H9 (cell line): Measurements from ENCODE around the gene DCAF5. TPM values are rescaled to one million over a fixed set of nuclear protein-coding genes. Genes with fewer than 3 reads are reported as not detected.

Source experiments
- DNase-seq: peaks from one replicate; pipeline ENCODE4 v3.0.0-alpha.2; 2017
- H2AFZ ChIP-seq: one replicate; pipeline ENCODE4 v1.6.1; 2013; ENCODE audit warnings: mild to moderate bottlenecking, low read length, control low read depth, moderate library complexity
- H2AK5ac ChIP-seq: 2 replicates; pipeline ENCODE4 v1.6.1; 2013; ENCODE audit warnings: low read length, control low read depth, mixed read lengths; ENCODE audit not compliant: insufficient read length
- H2BK120ac ChIP-seq: one replicate; pipeline ENCODE4 v1.6.1; 2013; ENCODE audit warnings: low read depth, mild to moderate bottlenecking, low read length, control low read depth, inconsistent platforms; ENCODE audit not compliant: poor library complexity, severe bottlenecking
- H2BK12ac ChIP-seq: 2 replicates; pipeline ENCODE4 v1.6.1; 2013; ENCODE audit warnings: low read length, control low read depth, mixed read lengths, low read depth; ENCODE audit not compliant: insufficient read length
- H2BK15ac ChIP-seq: 2 replicates; pipeline ENCODE4 v1.6.1; 2013; ENCODE audit warnings: low read depth, low read length, control low read depth
- H2BK20ac ChIP-seq: one replicate; pipeline ENCODE4 v1.6.1; 2013; ENCODE audit warnings: low read depth, mild to moderate bottlenecking, low read length, control low read depth, inconsistent platforms; ENCODE audit not compliant: poor library complexity, severe bottlenecking
- H2BK5ac ChIP-seq: 2 replicates; pipeline ENCODE4 v1.6.1; 2013; ENCODE audit warnings: low read length, control low read depth, mixed read lengths; ENCODE audit not compliant: insufficient read length
- H3K14ac ChIP-seq: 2 replicates; pipeline ENCODE4 v1.6.1; 2013; ENCODE audit warnings: low read length, control low read depth; ENCODE audit not compliant: insufficient read depth
- H3K18ac ChIP-seq: 2 replicates; pipeline ENCODE4 v1.6.1; 2013; ENCODE audit warnings: low read depth, mild to moderate bottlenecking, mixed read lengths, low read length, control low read depth; ENCODE audit not compliant: insufficient read length
- H3K23ac ChIP-seq: 2 replicates; pipeline ENCODE4 v1.6.1; 2013; ENCODE audit warnings: low read length, control low read depth, mixed read lengths, low read depth; ENCODE audit not compliant: insufficient read length
- H3K23me2 ChIP-seq: 2 replicates; pipeline ENCODE4 v1.6.1; 2013; ENCODE audit warnings: low read depth, mild to moderate bottlenecking, mixed read lengths, low read length, control low read depth; ENCODE audit not compliant: insufficient read length, poor library complexity, severe bottlenecking
- H3K27ac ChIP-seq: 2 replicates; pipeline ENCODE4 v1.5.1; 2013; ENCODE audit warnings: low read length, control low read depth, mixed read lengths, low read depth; ENCODE audit not compliant: insufficient read length
- H3K27me3 ChIP-seq: 2 replicates; pipeline ENCODE4 v1.6.1; 2013; ENCODE audit warnings: low read length, control low read depth, inconsistent platforms; ENCODE audit not compliant: insufficient read depth
- H3K4ac ChIP-seq: 2 replicates; pipeline ENCODE4 v1.6.1; 2013; ENCODE audit warnings: low read depth, mild to moderate bottlenecking, control low read depth, inconsistent platforms, low read length, moderate library complexity
- H3K4me1 ChIP-seq: 2 replicates; pipeline ENCODE4 v1.6.1; 2013; ENCODE audit warnings: low read length, control low read depth, inconsistent platforms; ENCODE audit not compliant: insufficient read depth
- H3K4me2 ChIP-seq: 2 replicates; pipeline ENCODE4 v1.6.1; 2013; ENCODE audit warnings: low read length, control low read depth, mixed read lengths; ENCODE audit not compliant: insufficient read length, insufficient read depth
- H3K56ac ChIP-seq: 2 replicates; pipeline ENCODE4 v1.6.1; 2013; ENCODE audit warnings: low read depth, mild to moderate bottlenecking, mixed read lengths, low read length, control low read depth; ENCODE audit not compliant: insufficient read length
- H3K79me1 ChIP-seq: 2 replicates; pipeline ENCODE4 v1.6.1; 2013; ENCODE audit warnings: low read depth, mild to moderate bottlenecking, moderate library complexity, low read length, control low read depth, inconsistent platforms; ENCODE audit not compliant: insufficient read depth, poor library complexity, severe bottlenecking
- H3K79me2 ChIP-seq: 2 replicates; pipeline ENCODE4 v1.6.1; 2013; ENCODE audit warnings: low read length, control low read depth, inconsistent platforms; ENCODE audit not compliant: insufficient read depth
- H3K9ac ChIP-seq: 2 replicates; pipeline ENCODE4 v1.6.1; 2013; ENCODE audit warnings: low read length, control low read depth, mixed read lengths; ENCODE audit not compliant: insufficient read length; ENCODE audit errors: extremely low read depth
- H3K9me3 ChIP-seq: one replicate; pipeline ENCODE4 v1.6.1; 2013; ENCODE audit warnings: low read depth, low read length, inconsistent platforms; ENCODE audit not compliant: control insufficient read depth
- H3T11ph ChIP-seq: one replicate; pipeline ENCODE4 v1.6.1; 2013; ENCODE audit warnings: mild to moderate bottlenecking, low read length, control low read depth, inconsistent platforms
- H4K20me1 ChIP-seq: one replicate; pipeline ENCODE4 v1.6.1; 2013; ENCODE audit not compliant: control insufficient read depth, insufficient read length, insufficient read depth
- H4K5ac ChIP-seq: 2 replicates; pipeline ENCODE4 v1.6.1; 2013; ENCODE audit warnings: low read depth, mild to moderate bottlenecking, mixed read lengths, low read length, control low read depth; ENCODE audit not compliant: insufficient read length
- H4K8ac ChIP-seq: replicated peaks from 2 replicates; pipeline ENCODE4 v1.6.1; 2013; ENCODE audit warnings: low read length, control low read depth, mixed read lengths, low read depth; ENCODE audit not compliant: insufficient read length
- H4K91ac ChIP-seq: 2 replicates; pipeline ENCODE4 v1.6.1; 2013; ENCODE audit warnings: low read depth, mild to moderate bottlenecking, moderate library complexity, mixed read lengths, low read length, control low read depth; ENCODE audit not compliant: insufficient read length
- H3K27ac Mint-ChIP-seq, 3 experiments: 2 replicates in 2 of 3; 3 replicates in 1 of 3; pipeline ENCODE4 v1.8.0; 2020 to 2021; ENCODE audit warnings: mixed read lengths in 3 of 3, mild to moderate bottlenecking in 1 of 3, moderate library complexity in 1 of 3
- H3K27me3 Mint-ChIP-seq: 2 replicates; pipeline ENCODE4 v1.8.0; 2021; ENCODE audit warnings: low read depth, mild to moderate bottlenecking, moderate library complexity, mixed read lengths
- H3K36me3 Mint-ChIP-seq, 3 experiments: 2 replicates in 2 of 3; 3 replicates in 1 of 3; pipeline ENCODE4 v1.8.0; 2020 to 2021; ENCODE audit warnings: low read depth in 3 of 3, mixed read lengths in 3 of 3; ENCODE audit not compliant: insufficient read depth in 1 of 3
- H3K4me1 Mint-ChIP-seq, 2 experiments: 2 replicates each; pipeline ENCODE4 v1.8.0; 2020; ENCODE audit warnings: mixed read lengths in 2 of 2
- H3K4me3 Mint-ChIP-seq, 2 experiments: 2 replicates in 1 of 2; 3 replicates in 1 of 2; pipeline ENCODE4 v1.8.0; 2020 to 2021; ENCODE audit warnings: mild to moderate bottlenecking in 2 of 2, mixed read lengths in 2 of 2, moderate library complexity in 1 of 2
- H3K9me3 Mint-ChIP-seq, 2 experiments: 2 replicates in 1 of 2; 3 replicates in 1 of 2; pipeline ENCODE4 v1.8.0; 2020; ENCODE audit warnings: mild to moderate bottlenecking in 2 of 2, mixed read lengths in 2 of 2, moderate library complexity in 1 of 2
- CTCF ChIP-seq: fragments of 200-600 bp; sonication (generic); conservative IDR thresholded peaks from 3 replicates; pipeline ENCODE4 v1.8.0; 2021; ENCODE audit warnings: antibody characterized with exemption, mild to moderate bottlenecking
- WGBS: extraction: QIAGEN DNeasy Blood & Tissue Kit; methylation state at CpG from one replicate; pipeline ENCODE4 v1.1.7; 2013; ENCODE audit warnings: missing lambda C conversion rate, low lambda C conversion rate, mixed read lengths; ENCODE audit not compliant: insufficient read length; ENCODE audit errors: extremely low coverage; 5-methylcytosine and 5-hydroxymethylcytosine counted together
- total RNA-seq: library from RNA; stranded (reverse); gene quantifications from 2 replicates; pipeline ENCODE4 v1.2.1, GENCODE V29; 2021

Gene DCAF5
- total RNA-seq, 1 experiment from 2014 or later: 31.4 TPM

GRCh38 chr14:69086537-69086936 is 66.4 kb downstream of the DCAF5 start:
- no peaks in the 10 kb centered on the region for H3K9me3 ChIP-seq
- H3K79me1 ChIP-seq: no peaks in the 10 kb centered on the region
- H3K36me3 Mint-ChIP-seq: peaks cover 3 to 17% (median 13%) of the 10 kb centered on the region in 3 experiments; a peak in 5 of 7 replicates
- no peak overlapping the region for H4K8ac ChIP-seq
- no peak overlapping the region for H2AFZ ChIP-seq
- H2BK12ac ChIP-seq: no peak overlapping the region
- no peak overlapping the region for H2BK20ac ChIP-seq
- no peak overlapping the region for H3K23ac ChIP-seq
- H4K5ac ChIP-seq: no peak overlapping the region
- H3K27me3 ChIP-seq: no peaks in the 10 kb centered on the region
- no peaks in the 10 kb centered on the region for H4K20me1 ChIP-seq
- H3K4me1 ChIP-seq: no peaks in the 10 kb centered on the region
- H3K27ac ChIP-seq: no peak overlapping the region
- H3K18ac ChIP-seq: no peak overlapping the region
- H3K9me3 Mint-ChIP-seq: no peaks in the 10 kb centered on the region
- H3K9ac ChIP-seq: no peak overlapping the region
- no peak overlapping the region for H3K4me3 Mint-ChIP-seq
- WGBS: no CpG with 5 or more reads among the region's 3 CpGs
- no peak overlapping the region for H3K4ac ChIP-seq
- DNase-seq: no peak
- TF ChIP-seq CTCF: no peak
- no peak overlapping the region for H2BK120ac ChIP-seq
- no peak overlapping the region for H2AK5ac ChIP-seq
- H3K4me2 ChIP-seq: no peak overlapping the region
- H3K56ac ChIP-seq: no peak overlapping the region
- no peak overlapping the region for H3T11ph ChIP-seq
- no peak overlapping the region for H3K27ac Mint-ChIP-seq
- H3K79me2 ChIP-seq: no peaks in the 10 kb centered on the region
- peaks cover 0 to 3% of the 10 kb centered on the region in 2 experiments; a peak in 2 of 4 replicates for H3K4me1 Mint-ChIP-seq
- no peak overlapping the region for H3K14ac ChIP-seq
- H3K23me2 ChIP-seq: no peaks in the 10 kb centered on the region
- no peak overlapping the region for H4K91ac ChIP-seq
- H2BK5ac ChIP-seq: no peak overlapping the region
- H3K27me3 Mint-ChIP-seq: no peaks in the 10 kb centered on the region
- no peak overlapping the region for H2BK15ac ChIP-seq
